NCI-H2196 treated with DMSO at 0.1 percent for 48 hours (cell line): ENCODE results near the gene IGF1R.

Source experiments
- DNase-seq: peaks from one replicate; lab custom pipeline; 2025; ENCODE audit not compliant: unreplicated experiment; lab: John Stamatoyannopoulos, UW

The IGF1R gene

GRCh38 chr15:98938105-98938417 is 289.7 kb downstream of the IGF1R start:
- no peak for DNase-seq

DNA sequence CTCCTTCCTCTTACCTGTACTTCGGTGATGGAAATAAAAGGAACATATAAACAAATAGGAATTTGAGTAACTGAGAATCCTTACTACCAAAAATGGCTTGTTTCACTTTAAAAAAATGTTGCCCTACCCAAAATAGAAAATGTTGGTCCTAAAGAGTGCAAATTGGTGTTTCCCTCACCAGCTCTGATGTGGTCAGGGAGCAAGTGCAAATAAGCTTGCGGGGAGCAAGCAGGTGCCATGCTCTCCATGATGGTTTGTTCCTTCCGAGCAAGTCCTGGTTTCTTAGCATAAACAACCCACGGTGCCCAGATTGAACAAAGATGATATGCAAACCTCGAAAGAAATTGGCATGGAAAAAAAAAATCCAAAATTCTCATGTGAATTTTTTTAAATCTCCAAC is 290.5 kb downstream of the IGF1R start:
- no peak for DNase-seq

DNA sequence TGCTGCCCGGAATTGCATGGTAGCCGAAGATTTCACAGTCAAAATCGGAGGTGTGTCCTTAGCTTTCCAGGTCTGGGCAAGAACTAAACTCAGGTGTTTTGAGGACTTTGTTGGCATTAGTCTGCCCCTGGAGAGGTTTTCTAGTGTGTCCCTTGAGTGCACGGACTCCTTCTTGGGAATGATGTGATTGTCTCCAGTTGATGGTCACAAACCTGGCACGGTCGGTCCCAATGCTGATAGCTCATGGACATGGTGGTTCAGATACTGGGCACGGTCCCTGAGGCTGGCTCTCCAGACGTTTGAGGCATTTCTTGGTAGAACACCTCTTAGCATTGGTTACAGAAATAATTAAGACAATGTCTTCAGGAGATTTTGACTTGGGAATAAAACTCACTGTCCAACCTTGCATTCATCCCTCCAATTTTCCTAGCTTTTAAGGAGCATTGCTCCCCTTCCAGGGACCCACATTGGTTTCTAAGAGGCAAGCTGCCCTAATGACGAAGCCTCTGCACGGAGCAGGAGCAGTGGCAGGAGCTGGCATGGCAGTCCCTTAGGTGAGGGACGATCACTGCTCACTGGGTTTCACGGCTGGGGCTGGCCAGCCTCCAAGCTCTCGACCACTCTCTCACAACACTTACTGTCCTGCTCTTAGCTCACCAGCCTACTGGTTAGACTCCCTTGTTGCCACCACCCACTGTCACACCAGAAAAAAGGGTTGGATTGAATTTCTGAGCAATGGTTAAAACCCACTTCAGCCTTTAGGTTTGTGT is 291.2 kb downstream of the IGF1R start:
- DNase-seq: no peak

DNA sequence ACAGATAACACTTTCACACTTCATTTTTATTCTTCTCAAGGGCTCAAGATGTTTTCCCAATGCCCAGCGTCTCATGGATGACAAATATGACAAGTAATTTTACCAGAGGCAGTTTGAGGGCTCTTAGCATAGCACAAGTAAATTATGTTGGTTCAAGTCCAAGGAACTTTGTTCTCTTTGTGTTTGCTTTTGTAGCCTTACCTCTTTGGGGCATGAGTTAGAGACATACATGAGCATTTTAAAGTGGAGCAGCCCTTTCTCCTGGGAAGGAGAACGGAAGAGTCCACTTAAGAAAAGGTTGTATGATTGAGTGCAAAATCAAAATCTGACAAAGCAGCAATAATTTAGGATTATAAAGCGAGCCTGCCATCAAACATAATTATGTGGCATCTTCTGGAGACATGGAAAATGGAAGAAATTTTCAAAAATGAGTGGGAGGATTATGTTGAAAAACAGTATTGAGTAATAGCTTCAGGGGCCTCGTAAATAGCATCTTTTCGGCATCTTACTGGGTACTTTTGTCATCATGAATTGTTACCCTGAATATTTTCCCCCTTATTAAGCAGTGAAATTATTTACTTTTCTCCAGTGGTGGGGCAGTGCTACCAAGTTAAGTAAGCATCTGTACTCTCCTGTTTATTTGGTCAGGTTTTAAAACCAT is 293.4 kb downstream of the IGF1R start:
- no peak for DNase-seq

GRCh38 chr15:98942431-98942830 is 294.1 kb downstream of the IGF1R start:
- DNase-seq: no peak

DNA sequence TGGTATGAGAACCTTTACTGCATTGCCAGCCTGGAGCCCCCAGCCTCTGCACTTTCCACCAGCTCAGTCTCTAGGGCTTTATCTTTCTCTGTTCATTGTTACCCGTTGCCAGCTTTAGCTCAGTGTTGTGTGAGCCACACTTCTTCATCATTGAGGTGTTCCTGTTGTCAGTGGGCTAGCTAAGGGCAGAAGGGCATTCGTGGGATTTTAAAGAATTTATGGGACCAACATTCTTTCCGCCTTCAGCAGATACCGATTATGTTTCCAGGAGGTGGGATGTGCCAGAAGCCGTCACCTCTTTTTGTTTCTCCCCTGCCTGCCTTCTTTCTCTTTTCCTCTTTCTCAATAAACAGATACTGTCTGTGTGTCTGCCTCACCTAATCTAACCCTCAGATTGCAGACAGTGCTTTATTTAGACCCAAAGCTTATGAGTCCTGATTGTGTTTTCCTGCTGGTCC is 294.7 kb downstream of the IGF1R start:
- DNase-seq: no peak

DNA sequence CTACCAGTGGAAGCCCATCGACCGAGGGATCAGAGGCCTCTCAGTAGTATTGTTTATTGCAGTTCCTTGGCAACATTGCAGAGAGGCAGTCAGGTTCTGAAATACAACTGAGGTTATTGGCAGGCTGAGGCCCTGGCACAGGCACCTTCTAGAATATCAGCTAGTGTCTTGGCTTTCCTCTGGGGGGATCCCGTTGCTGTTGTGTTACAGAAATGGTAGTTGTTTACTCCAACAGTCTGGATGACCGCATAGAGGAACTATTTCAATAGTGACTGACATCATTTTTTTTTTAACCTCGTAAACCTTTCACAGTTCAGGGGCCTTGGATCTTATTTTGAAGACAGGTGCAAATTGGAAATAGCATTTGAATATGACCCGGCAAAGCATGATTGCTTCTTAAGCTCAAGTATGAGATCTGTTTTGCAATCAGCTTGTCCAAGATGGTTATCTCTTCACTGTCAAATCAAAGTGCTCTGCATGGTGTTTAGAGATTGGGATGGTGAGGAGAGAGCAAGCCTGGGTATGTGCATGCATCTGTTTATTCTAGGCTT is 295.3 kb downstream of the IGF1R start:
- DNase-seq: no peak

- DNase-seq: no peak
Measured at GRCh38 chr15:98946301-98947255, 298.2 kb downstream of the IGF1R start.

GRCh38 chr15:98948456-98948855 is 300.1 kb downstream of the IGF1R start:
- DNase-seq: no peak

- no peak for DNase-seq
Measured at GRCh38 chr15:98948941-98949340, 300.6 kb downstream of the IGF1R start.

GRCh38 chr15:98949624-98950023 is 301.3 kb downstream of the IGF1R start:
- DNase-seq: no peak

DNA sequence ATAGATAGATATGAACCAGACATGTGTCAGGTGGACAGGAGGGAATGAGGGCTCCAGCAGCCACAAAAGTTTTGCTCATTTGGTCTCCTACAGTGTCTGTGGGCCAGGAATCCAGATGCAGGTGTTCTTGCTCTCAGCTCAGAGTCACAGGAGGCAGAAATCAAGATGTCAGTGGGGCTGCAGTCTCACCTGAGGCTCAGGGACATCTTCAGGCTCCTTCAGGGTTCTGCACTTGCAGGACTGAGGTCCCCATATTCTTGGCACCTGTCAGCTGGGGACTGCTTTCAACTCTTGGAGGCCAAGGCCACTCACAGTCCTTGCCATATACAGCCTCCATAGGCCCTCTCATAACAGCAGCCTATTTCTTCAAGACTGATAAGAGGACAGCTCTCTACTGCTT is 301.9 kb downstream of the IGF1R start:
- DNase-seq: no peak

- no peak for DNase-seq
Measured at GRCh38 chr15:98951004-98951403, 302.7 kb downstream of the IGF1R start.

- DNase-seq: no peak
Measured at GRCh38 chr15:98951493-98952320, 303.4 kb downstream of the IGF1R start.

GRCh38 chr15:98952381-98952803 is 304.1 kb downstream of the IGF1R start:
- no peak for DNase-seq

- DNase-seq: no peak
Measured at GRCh38 chr15:98953000-98953787, 304.9 kb downstream of the IGF1R start.

GRCh38 chr15:98953968-98954367 is 305.6 kb downstream of the IGF1R start:
- DNase-seq: no peak

DNA sequence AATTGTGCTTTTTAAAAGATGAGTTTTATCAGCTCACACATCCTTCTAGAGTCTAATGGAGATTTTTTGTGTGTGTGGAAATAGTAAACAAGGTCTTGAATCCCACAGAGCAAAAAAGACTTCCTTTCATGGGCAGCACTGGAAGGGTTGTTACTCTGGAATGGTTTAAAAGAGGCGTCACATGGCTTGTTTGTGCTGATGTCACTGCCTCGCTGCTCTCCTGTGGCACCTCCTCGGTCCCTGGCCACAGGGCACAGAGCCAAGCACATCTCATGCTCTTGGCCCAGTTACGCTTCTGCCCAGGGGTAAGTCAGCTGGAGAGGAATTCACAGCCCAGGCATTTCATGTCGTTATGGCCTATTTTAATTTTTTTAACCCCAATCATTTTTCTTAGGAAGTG is 306.1 kb downstream of the IGF1R start:
- DNase-seq: no peak

- no peak for DNase-seq
Measured at GRCh38 chr15:98955331-98955730, 307.0 kb downstream of the IGF1R start.
